GM18502 (cell line): ENCODE data around the gene ZNF428.

Experiments
- ATAC-seq: cut with Tn5 transposase; IDR thresholded peaks from one replicate; pipeline ENCODE4 v1.9.1; 2021; ENCODE audit warnings: mild to moderate bottlenecking; ENCODE audit not compliant: unreplicated experiment, poor library complexity

Gene ZNF428

DNA sequence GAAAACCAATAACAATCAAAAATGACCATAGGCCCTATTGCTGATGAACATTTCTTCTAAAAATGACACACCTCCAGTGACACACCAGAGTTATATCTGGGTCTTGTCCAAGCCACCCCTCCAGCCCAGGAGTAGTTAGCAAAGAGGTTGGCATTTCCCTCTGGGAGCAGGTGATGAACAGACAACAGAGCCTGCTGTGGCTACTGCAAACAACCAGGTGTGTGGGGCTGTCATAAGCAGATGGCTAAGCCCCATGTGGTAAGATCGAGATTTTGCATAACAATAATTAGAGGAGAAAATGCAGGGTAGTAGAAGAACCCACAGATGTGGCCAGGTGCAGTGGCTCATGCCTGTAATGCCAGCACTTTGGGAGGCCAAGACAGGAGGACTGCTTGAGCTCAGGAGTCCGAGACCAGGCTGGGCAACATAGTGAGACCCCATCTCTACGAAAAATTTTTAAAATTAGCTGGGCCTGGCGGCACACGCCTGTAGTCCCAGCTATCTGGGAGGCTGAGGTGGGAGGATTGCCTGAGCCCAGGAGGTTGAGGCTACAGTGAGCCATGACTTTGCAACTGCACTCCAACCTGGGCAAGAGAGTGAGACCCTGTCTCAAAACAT lies 49.1 kb downstream of the ZNF428 start:
- ATAC-seq, result no peak

- ATAC-seq, result no peak
Measured at GRCh38 chr19:43569657-43570056, 49.8 kb downstream of the ZNF428 start.

- no peak for ATAC-seq
Measured at GRCh38 chr19:43564800-43565199, 54.6 kb downstream of the ZNF428 start.

DNA sequence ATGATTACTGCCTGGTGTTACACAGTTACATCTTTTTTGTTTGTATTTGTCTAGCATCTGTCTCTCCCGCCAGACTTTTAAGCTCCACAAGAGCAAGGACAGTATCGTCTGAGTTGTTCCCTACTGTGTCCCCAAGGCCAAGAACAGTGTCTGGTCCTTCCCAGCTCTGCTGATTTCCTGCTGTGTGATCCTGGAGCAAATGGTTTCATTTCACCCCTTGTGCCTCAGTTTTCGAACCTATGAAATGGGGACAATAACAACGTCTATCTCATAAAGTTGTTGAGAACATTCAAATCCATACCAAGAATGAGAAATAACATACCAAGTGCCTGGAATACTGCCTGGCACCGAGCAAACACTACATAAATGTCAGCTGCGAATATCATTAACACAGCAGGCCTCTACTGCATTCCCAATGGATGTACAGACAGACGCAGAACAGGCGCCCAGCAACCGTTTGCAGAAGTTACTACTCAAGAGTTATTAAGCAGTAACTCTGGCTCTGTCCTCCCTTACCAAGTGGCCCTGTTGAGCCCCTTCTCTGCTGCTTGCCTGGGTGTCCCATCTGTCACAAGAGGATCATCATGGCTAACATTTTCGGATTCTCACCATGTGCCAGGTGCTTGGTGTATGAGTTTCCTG lies 55.5 kb downstream of the ZNF428 start:
- ATAC-seq, result no peak

- ATAC-seq, result peak; percentile 84
Measured at GRCh38 chr19:43562698-43563241, 56.7 kb downstream of the ZNF428 start.

DNA sequence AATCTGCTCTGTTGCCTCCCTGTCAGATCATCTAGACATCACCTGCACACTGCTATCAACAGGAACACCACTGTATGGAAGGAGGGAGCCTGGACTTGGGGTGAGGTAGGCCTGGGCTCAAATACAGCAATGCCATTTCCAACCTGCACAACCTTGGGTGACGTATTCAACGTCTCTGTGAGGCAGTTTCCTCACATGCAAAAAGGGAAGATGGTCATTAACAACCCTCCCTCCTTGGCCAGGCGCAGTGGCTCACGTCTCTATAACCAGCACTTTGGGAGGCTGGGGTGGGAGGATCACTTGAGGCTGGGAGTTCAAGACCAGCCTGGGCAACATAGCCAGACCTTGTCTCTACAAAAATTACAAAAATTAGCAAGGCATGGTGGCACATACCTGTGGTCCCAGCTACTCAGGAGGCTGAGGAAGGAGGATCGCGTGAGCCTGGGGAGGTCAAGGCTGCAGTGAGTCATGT lies 57.2 kb downstream of the ZNF428 start:
- ATAC-seq, result no peak

- ATAC-seq, result no peak
Measured at GRCh38 chr19:43561139-43561970, 58.1 kb downstream of the ZNF428 start.

DNA sequence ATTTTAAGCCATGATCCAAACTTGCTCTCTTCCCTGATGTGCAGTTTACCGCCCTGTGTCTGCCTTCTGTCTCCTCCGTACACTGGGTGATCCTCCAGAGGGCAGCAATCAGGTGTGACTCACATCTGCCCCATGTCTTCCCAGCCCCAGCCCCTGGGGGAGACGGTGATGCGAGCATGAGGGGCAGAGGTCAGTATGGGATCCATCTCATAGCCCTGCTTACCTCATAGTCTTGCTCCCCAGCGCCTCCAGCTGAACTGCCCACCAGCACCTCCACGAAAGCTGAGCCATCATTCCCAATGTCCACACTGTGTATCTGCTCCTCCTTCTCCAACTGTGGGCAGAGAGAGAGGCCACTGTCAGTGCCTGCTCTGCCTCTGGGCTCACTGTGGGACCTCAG lies 58.7 kb downstream of the ZNF428 start:
- ATAC-seq, result no peak
